ENCODE measurements around the gene RPS8. TPM values are rescaled to one million over a fixed set of nuclear protein-coding genes. Genes with fewer than 3 reads are reported as not detected.
"Not testable (repeated sequence)": the region's sequence is repeated elsewhere in the genome, so short reads cannot be mapped to it uniquely, and the experiment has no call there.

Gene RPS8
- 2,019 and 2,069 TPM in 2 replicates for total RNA-seq (2014; rRNA removed)
- 1,942 TPM for polyA plus RNA-seq (2012)

GRCh38 chr1:44775078-44775929, at the start of gene RPS8:
Gene RPS8 (plus strand): TSS chr1:44775540. CDS start chr1:44775597, 57 bp downstream.
- DNase-seq (ENCODE audit: low read depth): peak; percentile 93

GRCh38 chr1:44730741-44731512, 44.4 kb upstream of the RPS8 start, which contains the start of gene RNU5D-1:
Gene RNU5D-1 (minus strand): TSS chr1:44731170.
- peak; percentile 98 for DNase-seq (ENCODE audit: low read depth)

- DNase-seq (ENCODE audit: low read depth): peak; percentile 99
Measured at GRCh38 chr1:44733365-44733764, 42.0 kb upstream of the RPS8 start.

- DNase-seq (ENCODE audit: low read depth): no peak
Measured at GRCh38 chr1:44733784-44734183, 41.6 kb upstream of the RPS8 start.

- no peak for DNase-seq (ENCODE audit: low read depth)
Measured at GRCh38 chr1:44735992-44736391, 39.3 kb upstream of the RPS8 start.

GRCh38 chr1:44738953-44739306, 36.4 kb upstream of the RPS8 start:
- DNase-seq (ENCODE audit: low read depth): not testable (repeated sequence)

GRCh38 chr1:44739307-44740178, 35.8 kb upstream of the RPS8 start, which contains the start of gene KIF2C:
Gene KIF2C (plus strand): TSS chr1:44739837. CDS start chr1:44739933, 96 bp downstream.
- DNase-seq (ENCODE audit: low read depth): peak; percentile 97

- DNase-seq (ENCODE audit: low read depth): no peak
Measured at GRCh38 chr1:44740179-44740617, 35.1 kb upstream of the RPS8 start.

- no peak for DNase-seq (ENCODE audit: low read depth)
Measured at GRCh38 chr1:44743211-44743610, 32.1 kb upstream of the RPS8 start.

- DNase-seq (ENCODE audit: low read depth): no peak
Measured at GRCh38 chr1:44747878-44748277, 27.5 kb upstream of the RPS8 start.

GRCh38 chr1:44757420-44757819, 17.9 kb upstream of the RPS8 start:
- DNase-seq (ENCODE audit: low read depth): no peak

- peak; percentile 56 for DNase-seq (ENCODE audit: low read depth)
Measured at GRCh38 chr1:44759077-44759476, 16.3 kb upstream of the RPS8 start.

- no peak for DNase-seq (ENCODE audit: low read depth)
Measured at GRCh38 chr1:44760876-44761275, 14.5 kb upstream of the RPS8 start.

GRCh38 chr1:44766421-44766820, 8.9 kb upstream of the RPS8 start:
- not testable (repeated sequence) for DNase-seq (ENCODE audit: low read depth)

- no peak for DNase-seq (ENCODE audit: low read depth)
Measured at GRCh38 chr1:44775930-44776729, 790 bp downstream of the RPS8 start.

GRCh38 chr1:44776730-44777068, 1.4 kb downstream of the RPS8 start:
- no peak for DNase-seq (ENCODE audit: low read depth)

GRCh38 chr1:44777547-44777946, 2.2 kb downstream of the RPS8 start:
- no peak for DNase-seq (ENCODE audit: low read depth)

GRCh38 chr1:44777969-44778635, 2.8 kb downstream of the RPS8 start:
- no peak for DNase-seq (ENCODE audit: low read depth)

GRCh38 chr1:44778705-44779576, 3.6 kb downstream of the RPS8 start:
- no peak for DNase-seq (ENCODE audit: low read depth)

All from LHCN-M2 (cell line).